GM10248 (cell line): Measurements from ENCODE around the gene TRIM2.
"Not testable (repeated sequence)": the region's sequence is repeated elsewhere in the genome, so short reads cannot be mapped to it uniquely, and the experiment has no call there.

Source experiments
- CTCF ChIA-PET: fragments of 300-600 bp; sonication (Branson Sonifier 250); formaldehyde crosslinking; extraction: SDS; loops from one replicate; lab custom pipeline; 2021; ENCODE audit warnings: antibody characterized with exemption; lab: Yijun Ruan, JAX
- POLR2A ChIA-PET: fragments of 350-650 bp; sonication (Branson Sonifier 250); formaldehyde crosslinking; extraction: SDS; loops from one replicate; lab custom pipeline; 2020; ENCODE audit warnings: antibody characterized with exemption; lab: Yijun Ruan, JAX
- DNase-seq: peaks from one replicate; pipeline ENCODE4 v3.0.0; 2012; ENCODE audit errors: extremely low spot score
- CTCF ChIP-seq: IDR thresholded peaks from 2 replicates; pipeline ENCODE4 v1.5.1; 2012; ENCODE audit warnings: mild to moderate bottlenecking, low read depth; ENCODE audit errors: extremely low read depth, missing control alignments, control extremely low read depth

Gene TRIM2

DNA sequence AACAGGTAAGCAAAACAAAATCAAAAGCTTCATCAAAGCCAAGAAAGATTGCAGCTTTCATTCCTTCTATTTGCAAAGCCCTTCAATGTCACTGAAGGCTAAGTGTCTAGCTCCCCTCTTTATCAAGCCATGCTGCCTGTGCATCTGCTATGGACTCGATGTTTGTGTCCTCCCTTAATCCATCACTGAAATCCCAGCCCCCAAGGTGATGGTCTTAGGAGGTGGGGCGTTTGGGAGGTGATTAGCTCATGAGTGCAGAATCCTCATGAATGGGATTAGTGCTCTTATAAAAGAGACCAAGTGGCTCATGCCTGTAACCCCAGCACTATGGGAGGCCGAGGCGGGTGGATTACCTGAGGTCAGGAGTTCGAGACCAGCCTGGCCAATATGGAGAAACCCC, 6.9 kb upstream of the TRIM2 start:
- ChIA-PET POLR2A (no interaction called here), CTCF (interaction anchor here (0.7 to 2.2 kb wide), 5 partner anchors 10 to 70 kb away, joined by 3 to 7 read pairs (median 3); no protein-coding TSS in a partner anchor)
- no peak for TF ChIP-seq CTCF
- no peak for DNase-seq

DNA sequence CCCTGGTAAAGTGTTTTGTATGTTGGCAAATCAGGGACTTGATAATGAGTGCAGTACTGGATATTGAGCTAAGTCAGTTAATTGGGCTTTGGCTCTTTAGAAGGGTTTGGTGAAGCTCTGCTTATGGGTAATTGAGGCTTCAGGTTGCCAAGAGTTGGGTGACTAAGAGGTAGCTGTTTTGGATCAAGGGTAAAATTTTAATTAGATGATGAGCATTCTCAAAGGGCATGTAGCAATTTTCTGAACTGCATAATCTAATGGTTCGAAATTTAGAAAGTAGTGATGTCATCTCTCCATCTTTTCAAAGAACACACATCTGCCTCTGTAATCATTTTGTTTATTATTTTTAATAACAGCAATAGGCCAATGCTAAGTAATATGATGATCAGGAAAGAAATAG, 5.5 kb upstream of the TRIM2 start:
- ChIA-PET CTCF (interaction anchor here (0.7 to 2.2 kb wide), 5 partner anchors 9 to 58 kb away, joined by 3 to 7 read pairs (median 3); no protein-coding TSS in a partner anchor), POLR2A (no interaction called here)
- no peak for DNase-seq
- TF ChIP-seq CTCF: no peak

DNA sequence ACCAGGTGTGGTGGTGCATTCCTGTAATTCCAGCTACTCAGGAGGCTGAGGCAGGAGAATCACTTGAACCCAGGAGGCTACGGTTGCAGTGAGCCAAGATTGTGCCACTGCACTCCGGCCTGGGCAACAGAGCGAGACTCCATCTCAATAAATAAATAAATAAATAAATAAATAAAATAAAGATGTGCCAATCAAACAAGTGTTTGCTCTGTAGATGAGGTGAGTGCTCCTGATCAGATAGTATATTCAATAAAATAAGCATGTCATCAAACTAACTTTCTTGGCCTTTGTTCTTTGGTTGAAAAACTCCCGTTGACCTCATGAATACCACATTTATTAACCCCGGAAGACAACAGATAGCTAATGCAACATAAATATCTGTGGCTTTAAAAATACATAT, 497 bp upstream of the TRIM2 start:
- DNase-seq, POLR2A ChIA-PET: not testable (repeated sequence)
- CTCF ChIA-PET: interaction anchor here (1.0 to 2.0 kb wide), 3 partner anchors 12 to 76 kb away, joined by 3 to 7 read pairs (median 3); no protein-coding TSS in a partner anchor

DNA sequence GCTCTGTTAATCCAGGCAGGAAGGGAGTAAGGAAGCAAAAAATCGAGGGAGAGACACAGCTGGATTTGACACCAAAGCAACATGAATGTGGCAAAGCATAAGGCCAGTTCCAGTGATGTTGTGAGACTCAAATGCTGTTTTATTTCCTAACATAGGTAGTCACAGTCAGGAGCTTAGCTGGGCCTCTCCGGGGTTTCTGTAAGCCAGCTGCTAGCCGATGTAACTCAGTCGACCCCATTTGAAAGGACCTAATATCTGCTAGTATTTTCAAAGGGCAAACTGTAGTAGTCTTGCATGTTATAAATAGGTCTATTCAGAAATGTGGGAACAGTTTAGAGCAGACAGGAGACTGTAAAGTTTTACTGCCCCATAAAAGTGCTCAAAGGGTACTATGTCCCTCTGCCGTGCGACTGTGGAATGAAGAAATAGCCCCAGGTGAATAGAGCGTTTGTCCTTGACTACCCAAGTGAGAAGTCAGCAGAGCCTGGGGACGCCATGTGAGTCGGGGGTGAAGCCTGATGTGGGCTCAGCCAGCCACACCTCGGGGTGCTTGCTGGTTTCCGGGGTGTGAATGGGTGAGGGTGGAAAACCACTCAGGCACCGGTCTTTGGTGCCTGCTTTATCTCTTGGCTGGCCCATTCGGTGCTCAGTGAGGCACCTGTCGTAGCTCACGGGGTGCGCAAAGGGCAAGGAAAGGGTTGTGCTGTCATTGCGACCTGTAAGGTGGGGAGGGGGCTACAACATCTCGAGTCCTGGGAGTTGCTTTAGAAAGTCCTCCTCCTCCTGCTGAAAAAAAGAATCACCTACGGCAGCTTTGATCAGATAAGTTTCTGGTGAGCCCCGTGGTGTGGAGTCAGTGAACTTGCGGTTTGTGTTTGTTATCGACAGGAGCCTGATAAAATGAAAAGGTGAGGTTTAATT, 745 bp downstream of the TRIM2 start:
- POLR2A ChIA-PET: no interaction called here
- no peak for TF ChIP-seq CTCF
- DNase-seq: no peak

GRCh38 chr4:153205757-153206156, 1.5 kb downstream of the TRIM2 start:
- TF ChIP-seq CTCF: no peak
- DNase-seq: no peak
- POLR2A ChIA-PET: no interaction called here
- CTCF ChIA-PET: interaction anchor here (0.7 kb wide), 1 partner anchor 63 kb away, joined by 3 read pairs; no protein-coding TSS in a partner anchor

More for the DNA sequence above, 745 bp downstream of the TRIM2 start:
- CTCF ChIA-PET: interaction anchor here (0.7 to 2.0 kb wide), 4 partner anchors 13 to 77 kb away, joined by 3 to 7 read pairs (median 3); no protein-coding TSS in a partner anchor

- POLR2A ChIA-PET: no interaction called here
- TF ChIP-seq CTCF: no peak
- DNase-seq: no peak
- CTCF ChIA-PET: interaction anchor here (1.0 to 1.8 kb wide), 2 partner anchors 8 to 64 kb away, joined by 3 to 7 read pairs; no protein-coding TSS in a partner anchor
Measured at GRCh38 chr4:153206534-153206933, 2.3 kb downstream of the TRIM2 start.
